ENCODE data around the gene HNRNPF. TPM values are rescaled to one million over a fixed set of nuclear protein-coding genes. Genes with fewer than 3 reads are reported as not detected.

The HNRNPF gene
- total RNA-seq, 1 experiment from 2014 or later: 423 TPM

- no peaks in the 10 kb centered on the region for H3K27me3 Mint-ChIP-seq (ENCODE audit: insufficient read depth, unreplicated experiment)
- H3K9me3 ChIP-seq: no peaks in the 10 kb centered on the region
- H3K9me3 Mint-ChIP-seq (ENCODE audit: unreplicated experiment): no peaks in the 10 kb centered on the region
- intact Hi-C loops (cut with micrococcal nuclease; ENCODE audit: unreplicated experiment): loop anchor here (1.0 kb wide), 1 partner anchor 15 kb away; no protein-coding TSS in a partner anchor
- H3K4me1 ChIP-seq: peaks cover 9% of the 10 kb centered on the region; the same call in 1 of the 2 replicates
- DNase-seq: no peak
- peak overlapping the region; percentile 96 for H3K4me3 Mint-ChIP-seq (ENCODE audit: unreplicated experiment)
- peaks cover 17% of the 10 kb centered on the region for H3K4me1 Mint-ChIP-seq (ENCODE audit: low read depth, unreplicated experiment)
- H3K4me3 ChIP-seq (ENCODE audit: low read depth, low read length): peak overlapping the region; percentile 68
- TF ChIP-seq, protein P1, sequence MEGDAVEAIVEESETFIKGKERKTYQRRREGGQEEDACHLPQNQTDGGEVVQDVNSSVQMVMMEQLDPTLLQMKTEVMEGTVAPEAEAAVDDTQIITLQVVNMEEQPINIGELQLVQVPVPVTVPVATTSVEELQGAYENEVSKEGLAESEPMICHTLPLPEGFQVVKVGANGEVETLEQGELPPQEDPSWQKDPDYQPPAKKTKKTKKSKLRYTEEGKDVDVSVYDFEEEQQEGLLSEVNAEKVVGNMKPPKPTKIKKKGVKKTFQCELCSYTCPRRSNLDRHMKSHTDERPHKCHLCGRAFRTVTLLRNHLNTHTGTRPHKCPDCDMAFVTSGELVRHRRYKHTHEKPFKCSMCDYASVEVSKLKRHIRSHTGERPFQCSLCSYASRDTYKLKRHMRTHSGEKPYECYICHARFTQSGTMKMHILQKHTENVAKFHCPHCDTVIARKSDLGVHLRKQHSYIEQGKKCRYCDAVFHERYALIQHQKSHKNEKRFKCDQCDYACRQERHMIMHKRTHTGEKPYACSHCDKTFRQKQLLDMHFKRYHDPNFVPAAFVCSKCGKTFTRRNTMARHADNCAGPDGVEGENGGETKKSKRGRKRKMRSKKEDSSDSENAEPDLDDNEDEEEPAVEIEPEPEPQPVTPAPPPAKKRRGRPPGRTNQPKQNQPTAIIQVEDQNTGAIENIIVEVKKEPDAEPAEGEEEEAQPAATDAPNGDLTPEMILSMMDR (IDR thresholded peaks at IDR 0.05; ENCODE audit: insufficient read depth in 1 of 2, low read depth in 1 of 2, low read length in 1 of 2, severe bottlenecking in 1 of 2, unreplicated experiment in 1 of 2): no peak
- POLR2A ChIA-PET: interaction anchor here (0.6 to 3.0 kb wide), 5 partner anchors 11 to 25 kb away, joined by 5 to 27 read pairs (median 19); partner anchors contain the start of genes HNRNPF and ZNF487
- H3K36me3 Mint-ChIP-seq (ENCODE audit: insufficient read depth, unreplicated experiment): peaks cover 21% of the 10 kb centered on the region
- no peaks in the 10 kb centered on the region for H3K27me3 ChIP-seq (replicated peaks; ENCODE audit: control insufficient read depth, insufficient read depth, low read length)
- no TSS peak for BruUV-seq (replicated peaks)
- CTCF ChIA-PET: interaction anchor here (1.2 to 1.5 kb wide), 2 partner anchors 11 to 14 kb away, joined by 6 to 8 read pairs; no protein-coding TSS in a partner anchor
- peak overlapping the region; percentile 99 for H3K27ac Mint-ChIP-seq (ENCODE audit: unreplicated experiment)
- H3K36me3 ChIP-seq (ENCODE audit: control insufficient read depth, insufficient read depth, low read length): no peaks in the 10 kb centered on the region
Observed at GRCh38 chr10:43421201-43421507, 12.2 kb upstream of the HNRNPF start.

- H3K4me1 ChIP-seq: peaks cover 9% of the 10 kb centered on the region; the same call in 1 of the 2 replicates
- peak; percentile 97 to 98 for DNase-seq
- Mint-ChIP-seq H3K9me3 (ENCODE audit: unreplicated experiment) (no peaks in the 10 kb centered on the region), H3K4me1 (ENCODE audit: low read depth, unreplicated experiment) (peaks cover 17% of the 10 kb centered on the region), H3K27ac (ENCODE audit: unreplicated experiment) (peak overlapping the region; percentile 99), H3K4me3 (ENCODE audit: unreplicated experiment) (peak overlapping the region; percentile 96), H3K27me3 (ENCODE audit: insufficient read depth, unreplicated experiment) (no peaks in the 10 kb centered on the region), H3K36me3 (ENCODE audit: insufficient read depth, unreplicated experiment) (peaks cover 21% of the 10 kb centered on the region)
- TF ChIP-seq, protein P1 (IDR thresholded peaks at IDR 0.05; ENCODE audit: insufficient read depth in 1 of 2, low read depth in 1 of 2, low read length in 1 of 2, severe bottlenecking in 1 of 2, unreplicated experiment in 1 of 2): peak in 1 of 2 experiments; percentile 33
- peak overlapping the region; percentile 68 for H3K4me3 ChIP-seq (ENCODE audit: low read depth, low read length)
- H3K9me3 ChIP-seq: no peaks in the 10 kb centered on the region
- intact Hi-C loops (cut with micrococcal nuclease; ENCODE audit: unreplicated experiment): loop anchor here (1.0 kb wide), 1 partner anchor 16 kb away; no protein-coding TSS in a partner anchor
- no TSS peak for BruUV-seq (replicated peaks)
- CTCF ChIA-PET: interaction anchor here (0.6 to 1.5 kb wide), 4 partner anchors 11 to 66 kb away, joined by 3 to 8 read pairs (median 5); no protein-coding TSS in a partner anchor
- H3K27me3 ChIP-seq (replicated peaks; ENCODE audit: control insufficient read depth, insufficient read depth, low read length): no peaks in the 10 kb centered on the region
- H3K36me3 ChIP-seq (ENCODE audit: control insufficient read depth, insufficient read depth, low read length): no peaks in the 10 kb centered on the region
- POLR2A ChIA-PET: interaction anchor here (0.6 to 3.0 kb wide), 5 partner anchors 11 to 24 kb away, joined by 5 to 27 read pairs (median 19); partner anchors contain the start of genes HNRNPF and ZNF487
Observed at GRCh38 chr10:43420369-43421200, 11.6 kb upstream of the HNRNPF start.

DNA sequence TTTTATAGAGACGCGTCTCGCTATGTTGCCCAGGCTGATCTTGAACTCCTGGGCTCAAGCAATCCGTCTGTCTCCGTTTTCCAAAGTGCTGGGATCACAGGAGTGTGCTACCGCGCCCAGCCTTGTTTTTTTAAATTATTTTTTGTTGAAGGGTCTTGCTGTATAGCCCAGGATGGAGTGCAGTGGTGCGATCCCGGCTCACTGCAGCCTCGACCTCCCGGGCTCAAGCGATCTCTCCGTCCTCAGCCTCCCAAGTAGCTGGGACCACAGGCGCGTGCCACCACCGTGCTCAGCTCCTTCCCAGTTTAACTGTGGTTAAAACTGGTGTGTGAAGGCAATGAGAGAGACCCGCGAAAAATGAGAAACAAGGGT lies 11.0 kb upstream of the HNRNPF start:
- DNase-seq: no peak

More for the DNA sequence above, 11.0 kb upstream of the HNRNPF start:
- H3K9me3 Mint-ChIP-seq (ENCODE audit: unreplicated experiment): no peaks in the 10 kb centered on the region
- peak overlapping the region; percentile 99 for H3K27ac Mint-ChIP-seq (ENCODE audit: unreplicated experiment)
- BruUV-seq (replicated peaks): TSS peak; percentile 83
- H3K9me3 ChIP-seq: no peaks in the 10 kb centered on the region
- H3K4me3 Mint-ChIP-seq (ENCODE audit: unreplicated experiment): peak overlapping the region; percentile 96
- peaks cover 21% of the 10 kb centered on the region for H3K36me3 Mint-ChIP-seq (ENCODE audit: insufficient read depth, unreplicated experiment)
- H3K4me1 Mint-ChIP-seq (ENCODE audit: low read depth, unreplicated experiment): peaks cover 17% of the 10 kb centered on the region
- no peaks in the 10 kb centered on the region for H3K27me3 ChIP-seq (replicated peaks; ENCODE audit: control insufficient read depth, insufficient read depth, low read length)
- ChIA-PET POLR2A (interaction anchor here (0.5 to 3.0 kb wide), 6 partner anchors 10 to 41 kb away, joined by 3 to 27 read pairs (median 14); partner anchors contain the start of genes HNRNPF and ZNF487), CTCF (interaction anchor here (0.6 to 1.5 kb wide), 3 partner anchors 10 to 37 kb away, joined by 3 to 8 read pairs (median 6); no protein-coding TSS in a partner anchor)
- no peaks in the 10 kb centered on the region for H3K27me3 Mint-ChIP-seq (ENCODE audit: insufficient read depth, unreplicated experiment)
- peaks cover 9% of the 10 kb centered on the region; the same call in 1 of the 2 replicates for H3K4me1 ChIP-seq
- TF ChIP-seq, protein P1 (IDR thresholded peaks at IDR 0.05; ENCODE audit: insufficient read depth in 1 of 2, low read depth in 1 of 2, low read length in 1 of 2, severe bottlenecking in 1 of 2, unreplicated experiment in 1 of 2): no peak
- intact Hi-C loops (cut with micrococcal nuclease; ENCODE audit: unreplicated experiment): no loop called here
- H3K4me3 ChIP-seq (ENCODE audit: low read depth, low read length): peak overlapping the region; percentile 27
- no peaks in the 10 kb centered on the region for H3K36me3 ChIP-seq (ENCODE audit: control insufficient read depth, insufficient read depth, low read length)
